CD4-positive, alpha-beta T cell treated with Interleukin-21 for 1 hour (primary cell): ENCODE data around the gene RAB11FIP3.
"Not testable (repeated sequence)": the region's sequence is repeated elsewhere in the genome, so short reads cannot be mapped to it uniquely, and the experiment has no call there.

Source experiments
- DNase-seq: peaks from one replicate; pipeline ENCODE4 v3.0.0-alpha.2; 2020

RAB11FIP3 gene

GRCh38 chr16:497258-497657 lies 71.8 kb downstream of the RAB11FIP3 start:
- DNase-seq, result no peak

- no peak for DNase-seq
Measured at GRCh38 chr16:499924-500323, 74.5 kb downstream of the RAB11FIP3 start.

GRCh38 chr16:500709-501108 lies 75.3 kb downstream of the RAB11FIP3 start:
- DNase-seq, result no peak

- DNase-seq, result no peak
Measured at GRCh38 chr16:502179-502943, 76.9 kb downstream of the RAB11FIP3 start.

- no peak for DNase-seq
Measured at GRCh38 chr16:503150-504071, 78.0 kb downstream of the RAB11FIP3 start.

- no peak for DNase-seq
Measured at GRCh38 chr16:505479-506245, 80.2 kb downstream of the RAB11FIP3 start.

GRCh38 chr16:506246-506546 lies 80.7 kb downstream of the RAB11FIP3 start:
- no peak for DNase-seq

GRCh38 chr16:507527-507926 lies 82.1 kb downstream of the RAB11FIP3 start:
- not testable (repeated sequence) for DNase-seq

GRCh38 chr16:507996-508395 lies 82.5 kb downstream of the RAB11FIP3 start:
- no peak for DNase-seq

GRCh38 chr16:508884-509736 lies 83.7 kb downstream of the RAB11FIP3 start:
- no peak for DNase-seq

- DNase-seq, result no peak
Measured at GRCh38 chr16:510066-510825, 84.8 kb downstream of the RAB11FIP3 start.

- DNase-seq, result no peak
Measured at GRCh38 chr16:512802-513201, 87.4 kb downstream of the RAB11FIP3 start.

- no peak for DNase-seq
Measured at GRCh38 chr16:513950-514349, 88.5 kb downstream of the RAB11FIP3 start.

- no peak for DNase-seq
Measured at GRCh38 chr16:515175-515938, 89.9 kb downstream of the RAB11FIP3 start.

GRCh38 chr16:515939-516226 lies 90.4 kb downstream of the RAB11FIP3 start:
- DNase-seq, result no peak

GRCh38 chr16:516301-516700 lies 90.9 kb downstream of the RAB11FIP3 start:
- no peak for DNase-seq

GRCh38 chr16:518858-519257 lies 93.4 kb downstream of the RAB11FIP3 start:
- DNase-seq, result no peak

- no peak for DNase-seq
Measured at GRCh38 chr16:519425-519824, 94.0 kb downstream of the RAB11FIP3 start.

GRCh38 chr16:519841-520687 lies 94.6 kb downstream of the RAB11FIP3 start:
- DNase-seq, result no peak

GRCh38 chr16:520847-521246 lies 95.4 kb downstream of the RAB11FIP3 start:
- DNase-seq, result no peak
